K562 treated with DMSO at 1 percent for 4 hours (cell line): ENCODE measurements around the gene QARS1. TPM values are rescaled to one million over a fixed set of nuclear protein-coding genes. Genes with fewer than 3 reads are reported as not detected.

Source experiments
- total RNA-seq: library from RNA; unstranded; fragments of 300-600 nt; gene quantifications from 2 replicates; pipeline ENCODE4 v1.2.3, GENCODE V29; 2022; ENCODE audit not compliant: insufficient read depth

Gene QARS1
- total RNA-seq = 479 and 501 TPM in 2 replicates

GRCh38 chr3:49104427-49105291 lies at the start of gene QARS1:
TSS of gene QARS1 (minus strand) at chr3:49104757. CDS start at chr3:49104733, 24 bp downstream.

DNA sequence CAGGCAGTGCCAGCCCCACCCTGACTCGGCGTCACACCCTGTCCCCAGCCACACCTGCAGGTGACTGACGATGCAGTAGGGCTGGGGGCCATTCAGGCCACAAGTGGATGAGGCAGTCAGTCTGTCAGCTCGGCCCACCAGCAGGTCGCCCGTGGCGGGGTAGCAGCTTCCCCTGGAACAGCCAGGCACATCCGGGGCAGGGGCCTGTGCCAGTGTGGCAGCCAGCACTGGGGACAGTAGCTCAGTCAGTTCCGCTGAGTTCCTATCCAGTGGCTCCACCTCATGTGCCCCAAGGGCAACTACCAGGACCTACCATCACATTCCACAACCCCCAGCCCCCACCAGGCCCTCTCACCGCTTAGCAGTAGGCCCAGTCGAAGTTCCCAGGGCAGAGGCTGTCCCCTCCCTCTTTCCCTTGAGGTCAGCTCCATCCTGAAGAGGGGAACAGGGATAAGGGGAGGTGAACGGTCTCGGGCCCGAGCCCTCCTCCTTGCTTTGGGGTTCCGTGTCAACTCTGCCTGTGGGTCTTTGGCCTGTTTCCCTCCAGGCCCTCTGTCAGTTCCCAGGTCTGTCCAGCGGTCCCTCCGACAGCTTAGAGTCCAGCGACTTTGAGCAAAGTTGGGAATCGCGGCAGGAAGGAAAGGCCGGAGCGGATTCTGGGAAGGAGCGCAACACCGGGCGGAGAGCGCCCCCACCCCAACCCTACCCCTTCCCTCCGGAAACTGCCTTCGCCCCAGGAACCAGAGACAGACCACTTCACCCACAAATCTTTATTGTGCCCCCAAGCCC lies 28.1 kb upstream of the QARS1 start, which contains the start of gene LAMB2:
TSS of gene LAMB2 (minus strand) at position 614 of the 789 bp plus-strand sequence. CDS start at position 431, 183 bp downstream.

DNA sequence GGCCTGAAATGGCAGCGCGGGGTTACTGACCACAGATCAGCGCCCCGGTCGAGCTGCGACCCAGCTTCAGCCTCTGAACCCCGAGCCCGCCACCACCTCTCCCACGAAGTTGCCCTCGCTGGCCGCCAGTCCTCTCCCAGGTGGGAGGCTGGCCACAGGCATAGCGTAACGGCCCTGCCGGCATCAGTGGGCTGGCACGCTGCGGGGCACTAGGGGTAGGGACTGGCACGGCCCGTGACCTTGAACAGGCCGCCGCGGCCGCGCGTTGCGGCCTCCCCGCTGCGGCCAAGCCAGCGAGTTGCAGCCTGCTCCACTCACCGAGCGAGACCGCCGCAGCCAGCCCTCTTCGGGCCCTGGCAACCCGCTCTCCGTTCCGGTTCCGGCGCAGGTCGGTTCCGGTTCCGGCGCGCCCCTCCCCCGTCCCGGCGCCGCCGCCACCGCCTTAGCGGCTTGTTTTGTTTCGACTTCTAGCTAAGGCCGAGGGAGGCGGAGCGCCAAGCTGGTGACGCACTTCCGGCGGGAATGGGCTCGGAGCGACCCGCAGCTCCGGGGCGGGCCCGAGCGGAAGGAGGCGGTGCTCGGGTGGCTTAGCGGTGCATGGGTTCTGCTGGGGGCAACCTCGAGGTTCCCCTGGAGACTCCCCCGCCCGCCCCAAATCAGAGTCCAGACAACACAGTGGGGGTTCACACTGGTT lies 16.0 kb upstream of the QARS1 start, which contains the start of gene USP19:
TSS of gene USP19 (minus strand) at position 386 of the 694 bp plus-strand sequence. CDS start 1,678 bp downstream, outside the sequence.

GRCh38 chr3:49093853-49094767 lies 10.4 kb downstream of the QARS1 start, which contains the start of gene QRICH1:
TSS of gene QRICH1 (minus strand) at chr3:49094071. CDS start at chr3:49077017, 17,054 bp downstream.

Other genes starting within 250 kb of the QARS1 start
- 12.9 and 15.3 TPM in 2 replicates for gene SLC25A20, start 205.9 kb downstream of the QARS1 start, total RNA-seq
- 56.2 and 77.4 TPM in 2 replicates for gene ARIH2, start 185.9 kb downstream of the QARS1 start, total RNA-seq
- gene P4HTM, start 114.5 kb downstream of the QARS1 start, total RNA-seq = 0.29 and 0.61 TPM in 2 replicates
- gene WDR6, start 97.4 kb downstream of the QARS1 start, total RNA-seq = 54.0 and 145 TPM in 2 replicates
- 14.4 and 18.0 TPM in 2 replicates for gene DALRD3, start 86.2 kb downstream of the QARS1 start, total RNA-seq
- 28.5 and 36.3 TPM in 2 replicates for gene NDUFAF3, start 82.6 kb downstream of the QARS1 start, total RNA-seq
- 254 TPM in 2 replicates for gene IMPDH2, start 75.4 kb downstream of the QARS1 start, total RNA-seq
- gene QRICH1, start 10.7 kb downstream of the QARS1 start, total RNA-seq = 29.8 and 45.8 TPM in 2 replicates
- 36.5 and 46.3 TPM in 2 replicates for gene USP19, start 16.1 kb upstream of the QARS1 start, total RNA-seq
- gene LAMB2, start 28.3 kb upstream of the QARS1 start, total RNA-seq = 29.5 and 47.0 TPM in 2 replicates
- gene CCDC71, start 61.6 kb upstream of the QARS1 start, total RNA-seq = 3.4 and 3.5 TPM in 2 replicates
- gene KLHDC8B, start 66.8 kb upstream of the QARS1 start, total RNA-seq = 33.6 and 44.1 TPM in 2 replicates
- 4.1 and 7.5 TPM in 2 replicates for gene C3orf62, start 172.5 kb upstream of the QARS1 start, total RNA-seq
- gene USP4, start 235.3 kb upstream of the QARS1 start, total RNA-seq = 8.1 and 8.4 TPM in 2 replicates